Prostate gland (tissue), 2 donors: ENCODE measurements around the gene AFTPH.

Source experiments
- CTCF ChIP-seq, 4 experiments: fragments of 200-600 bp in 2 of 4; fragments of 450-650 bp in 2 of 4; sonication (generic) in 2 of 4; IDR thresholded peaks; 1 replicate in 3 of 4; 2 replicates in 1 of 4; pipeline ENCODE4 v1.5.1; 2016 to 2019; ENCODE audit warnings: antibody characterized with exemption in 4 of 4, mild to moderate bottlenecking in 2 of 4, moderate library complexity in 2 of 4
- POLR2AphosphoS5 ChIP-seq: sonication (generic); formaldehyde crosslinking; IDR thresholded peaks from one replicate; pipeline ENCODE4 v1.6.1; 2017; ENCODE audit warnings: antibody characterized with exemption

- TF ChIP-seq POLR2AphosphoS5: peak; percentile 89
- TF ChIP-seq CTCF (IDR thresholded peaks at IDR 0.05): no peak
Measured at GRCh38 chr2:64516651-64517510, 7.2 kb upstream of the AFTPH start.
